AG10803 (cell line): ENCODE measurements around the gene TEX19.

Source experiments
- DNase-seq: peaks from one replicate; pipeline ENCODE4 v3.0.0; 2010; ENCODE audit warnings: low read depth
- H3K4me3 ChIP-seq: 2 replicates; pipeline ENCODE4 v1.5.1; 2011; ENCODE audit warnings: mild to moderate bottlenecking, low read length, control low read depth
- TF ChIP-seq, protein P1 (sequence below): conservative IDR thresholded peaks from 2 replicates; pipeline ENCODE4 v1.5.1; 2011; ENCODE audit warnings: mild to moderate bottlenecking, low read length, control low read depth, inconsistent platforms

Gene TEX19, protein sequence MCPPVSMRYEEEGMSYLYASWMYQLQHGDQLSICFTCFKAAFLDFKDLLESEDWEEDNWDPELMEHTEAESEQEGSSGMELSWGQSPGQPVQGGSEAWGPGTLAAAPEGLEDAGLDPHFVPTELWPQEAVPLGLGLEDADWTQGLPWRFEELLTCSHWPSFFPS

DNA sequence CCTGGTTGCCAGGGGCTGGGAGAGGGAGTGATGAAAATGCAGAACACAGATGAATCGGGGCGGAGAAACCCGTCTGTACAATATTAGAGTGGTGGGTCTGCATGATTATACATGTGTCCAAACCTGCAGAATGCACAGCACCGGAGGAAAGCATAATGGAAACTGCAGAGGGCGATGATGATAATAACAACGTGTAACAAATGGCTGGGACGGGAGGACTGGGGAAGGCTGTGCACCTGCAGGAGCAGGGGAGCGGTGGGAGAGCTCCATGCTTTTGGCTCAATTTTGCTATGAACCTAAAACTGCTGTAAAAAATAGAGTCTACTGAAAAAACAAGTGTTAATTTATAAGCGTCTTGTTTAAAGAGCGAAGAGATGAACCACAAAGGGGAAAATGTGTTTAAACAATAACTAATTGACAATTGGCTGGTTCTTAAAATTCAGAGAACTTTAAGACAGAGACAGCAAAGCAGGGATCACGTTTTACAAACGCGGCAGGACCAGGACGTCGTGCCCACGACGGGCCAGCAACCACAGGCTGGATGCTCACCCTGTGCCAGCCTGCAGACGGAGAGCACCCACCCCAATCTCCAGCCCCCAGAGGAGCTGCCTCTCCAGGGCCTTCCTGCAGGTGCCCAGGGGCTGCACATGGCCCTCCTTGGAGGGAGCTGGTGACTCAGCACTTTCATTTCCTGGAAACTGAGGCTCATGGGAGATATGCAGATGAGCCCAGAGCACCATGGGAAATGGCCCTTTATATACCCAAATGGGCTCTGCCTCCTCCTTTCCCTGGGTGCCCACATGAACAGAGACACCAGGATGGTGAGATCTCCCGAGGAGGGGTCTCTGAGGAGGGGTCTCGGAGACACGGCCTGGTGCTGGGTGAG, at the start of gene TEX19:
TSS of gene TEX19 (plus strand) at position 783 of the 886 bp plus-strand sequence. CDS start 2,904 bp downstream, outside the sequence.
- no peak for DNase-seq
- no peak within 1 kb of the TSS for H3K4me3 ChIP-seq
- TF ChIP-seq, protein P1, sequence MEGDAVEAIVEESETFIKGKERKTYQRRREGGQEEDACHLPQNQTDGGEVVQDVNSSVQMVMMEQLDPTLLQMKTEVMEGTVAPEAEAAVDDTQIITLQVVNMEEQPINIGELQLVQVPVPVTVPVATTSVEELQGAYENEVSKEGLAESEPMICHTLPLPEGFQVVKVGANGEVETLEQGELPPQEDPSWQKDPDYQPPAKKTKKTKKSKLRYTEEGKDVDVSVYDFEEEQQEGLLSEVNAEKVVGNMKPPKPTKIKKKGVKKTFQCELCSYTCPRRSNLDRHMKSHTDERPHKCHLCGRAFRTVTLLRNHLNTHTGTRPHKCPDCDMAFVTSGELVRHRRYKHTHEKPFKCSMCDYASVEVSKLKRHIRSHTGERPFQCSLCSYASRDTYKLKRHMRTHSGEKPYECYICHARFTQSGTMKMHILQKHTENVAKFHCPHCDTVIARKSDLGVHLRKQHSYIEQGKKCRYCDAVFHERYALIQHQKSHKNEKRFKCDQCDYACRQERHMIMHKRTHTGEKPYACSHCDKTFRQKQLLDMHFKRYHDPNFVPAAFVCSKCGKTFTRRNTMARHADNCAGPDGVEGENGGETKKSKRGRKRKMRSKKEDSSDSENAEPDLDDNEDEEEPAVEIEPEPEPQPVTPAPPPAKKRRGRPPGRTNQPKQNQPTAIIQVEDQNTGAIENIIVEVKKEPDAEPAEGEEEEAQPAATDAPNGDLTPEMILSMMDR = no peak

DNA sequence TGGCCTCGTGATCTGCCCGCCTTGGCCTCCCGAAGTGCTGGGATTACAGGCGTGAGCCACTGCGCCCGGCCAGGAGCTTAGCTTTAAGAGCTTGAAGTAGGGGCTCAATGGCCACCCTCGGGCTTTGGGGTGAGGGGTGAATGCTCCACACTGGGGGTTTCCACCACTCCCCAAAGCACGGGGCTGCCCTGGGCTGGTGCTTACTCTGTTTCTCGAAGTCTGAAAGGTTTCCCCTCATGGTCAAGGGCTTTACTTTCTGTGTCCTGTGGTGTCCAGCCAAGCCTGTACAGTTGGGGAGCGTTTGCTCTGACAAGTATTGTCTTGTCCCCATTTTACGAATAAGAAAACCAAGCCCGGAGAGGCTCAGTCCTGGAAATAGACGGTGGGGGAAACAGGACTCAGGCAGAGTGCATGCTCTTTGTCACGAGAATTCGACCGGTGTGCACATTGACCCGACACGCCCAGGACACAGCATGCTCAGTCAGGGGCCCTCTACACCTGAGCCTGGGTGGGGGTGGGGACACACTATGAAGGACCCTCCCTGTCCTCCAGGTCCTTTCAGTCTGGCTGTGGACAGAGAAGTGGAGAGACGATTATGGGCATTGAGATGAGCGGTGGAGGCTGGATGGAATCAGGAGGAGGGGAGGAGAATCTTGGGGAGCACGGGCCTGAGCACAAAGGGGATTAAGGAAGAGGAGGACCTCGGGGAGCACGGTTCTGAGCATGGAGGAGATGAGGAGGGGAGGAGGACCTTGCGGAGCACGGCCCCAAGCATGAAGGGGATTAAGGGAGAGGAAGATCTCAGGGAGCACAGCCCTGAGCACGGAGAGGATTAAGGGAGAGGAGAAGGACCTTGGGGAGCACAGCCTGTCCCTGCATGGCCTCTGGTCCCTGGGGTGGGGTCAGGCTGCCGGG, 49.1 kb upstream of the TEX19 start:
- TF ChIP-seq, protein P1 = no peak
- H3K4me3 ChIP-seq = no peak overlapping the region
- DNase-seq = no peak

DNA sequence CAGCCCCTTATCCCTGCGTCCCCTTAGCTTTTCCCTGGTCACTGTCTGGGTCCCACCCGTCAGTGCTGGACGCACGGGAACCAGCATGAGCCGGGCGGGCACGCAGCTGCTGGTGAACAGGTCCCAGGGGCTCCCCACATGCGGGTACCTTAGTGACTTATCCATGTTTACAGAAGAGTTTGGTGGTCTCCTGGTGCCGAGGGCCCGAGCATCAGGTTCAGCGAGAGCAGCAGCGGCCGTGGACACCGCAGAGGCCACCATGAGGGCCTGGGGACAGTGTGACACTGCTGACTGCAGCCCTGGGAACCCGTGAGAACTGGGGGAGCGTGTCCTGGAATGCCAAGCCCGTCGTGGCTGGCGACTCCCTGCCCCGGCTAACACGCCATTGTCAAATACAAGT, 48.2 kb upstream of the TEX19 start:
- H3K4me3 ChIP-seq = no peak overlapping the region
- DNase-seq = no peak
- TF ChIP-seq, protein P1 = no peak

DNA sequence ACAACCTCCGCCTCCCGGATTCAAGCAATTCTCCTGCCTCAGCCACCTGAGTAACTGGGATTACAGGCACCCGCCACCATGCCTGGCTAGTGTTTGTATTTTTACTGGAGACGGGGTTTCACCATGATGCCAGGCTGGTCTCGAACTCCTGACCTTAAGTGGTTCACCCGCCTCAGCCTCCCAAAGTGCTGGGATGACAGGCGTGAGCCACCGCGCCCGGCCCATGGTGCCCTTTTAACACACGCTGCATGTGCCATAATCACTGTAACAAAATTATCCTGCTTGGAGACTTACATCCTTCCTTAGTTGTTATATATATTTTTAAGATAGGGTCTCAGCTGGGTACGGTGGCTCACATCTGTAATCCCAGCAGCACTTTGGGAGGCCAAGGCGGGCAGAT, 47.1 kb upstream of the TEX19 start:
- no peak overlapping the region for H3K4me3 ChIP-seq
- DNase-seq = no peak
- TF ChIP-seq, protein P1 = no peak

DNA sequence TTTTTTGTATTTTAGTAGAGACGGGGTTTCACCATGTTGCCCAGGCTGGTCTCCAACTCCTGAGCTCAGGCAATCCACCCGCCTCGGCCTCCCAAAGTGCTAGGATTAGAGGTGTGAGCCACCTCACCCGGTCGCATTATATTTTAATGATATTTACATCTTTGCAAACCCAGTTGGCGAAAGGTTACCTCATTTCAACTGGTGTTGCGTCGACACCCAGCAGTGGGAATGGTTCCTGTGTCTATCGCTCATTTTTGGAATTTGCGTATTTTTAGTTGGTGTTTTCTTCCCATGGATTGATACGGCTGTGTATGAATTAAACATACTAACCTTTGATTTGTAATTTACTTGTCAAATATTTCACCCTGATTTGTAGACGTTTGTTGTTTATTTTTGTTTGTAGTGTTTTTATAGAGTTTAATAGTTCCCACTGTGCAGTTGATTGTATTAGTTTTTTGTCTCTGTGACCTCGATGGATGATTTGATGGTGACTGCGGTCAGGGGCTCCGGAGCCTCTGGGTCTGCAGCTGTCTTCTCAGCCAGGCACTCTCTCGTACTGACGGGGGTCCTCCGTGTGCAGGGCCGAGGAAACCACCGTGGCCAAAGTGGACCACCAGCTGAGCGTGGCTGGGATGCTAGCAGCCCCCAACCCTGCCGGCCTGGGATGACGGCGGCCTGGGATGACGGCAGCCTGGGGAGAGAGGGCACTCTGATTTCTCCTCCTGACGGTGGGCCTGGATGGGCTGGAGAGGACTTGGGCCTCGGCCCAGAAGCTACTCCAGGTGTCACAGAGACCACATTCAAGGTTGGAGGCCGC, 45.6 kb upstream of the TEX19 start:
- TF ChIP-seq, protein P1 = no peak
- H3K4me3 ChIP-seq = no peak overlapping the region
- DNase-seq = no peak

DNA sequence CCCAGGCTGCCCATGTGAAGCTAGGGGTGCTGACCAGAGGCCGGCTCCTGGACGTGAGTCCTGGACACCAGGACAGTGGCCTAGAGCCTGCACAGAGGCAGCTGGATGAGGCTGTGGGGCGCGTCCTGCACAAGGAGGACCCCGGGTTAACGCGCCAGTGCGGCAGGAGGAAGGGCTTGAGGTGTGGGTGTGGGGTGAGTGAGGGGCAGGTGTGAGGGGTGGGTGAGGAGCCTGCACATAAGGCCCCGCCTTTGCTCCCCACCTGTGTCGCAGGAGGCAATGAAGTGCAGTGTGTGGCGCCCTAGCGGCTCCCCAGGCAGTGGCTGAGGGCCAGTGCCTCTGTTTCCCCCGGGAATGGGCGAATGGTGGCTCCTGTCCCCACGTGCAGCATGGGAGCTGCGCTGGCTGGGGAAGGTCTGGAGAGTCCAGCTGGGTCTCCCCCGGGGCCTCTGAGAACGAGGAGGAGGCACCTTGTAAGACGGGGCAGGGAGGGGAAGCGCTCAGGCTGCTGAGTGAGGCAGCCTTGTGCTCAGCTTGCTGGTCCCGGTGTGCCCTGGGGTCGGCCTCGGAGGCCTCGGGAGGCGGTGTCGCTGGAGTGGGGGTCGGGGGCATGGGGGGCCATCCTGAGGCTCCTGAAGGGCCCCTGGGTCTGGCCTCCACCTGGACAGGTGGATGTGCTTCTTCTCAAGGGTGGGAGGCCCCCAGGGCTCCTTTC, 44.9 kb upstream of the TEX19 start:
- no peak overlapping the region for H3K4me3 ChIP-seq
- TF ChIP-seq, protein P1 = no peak
- DNase-seq = no peak
